Spinal cord (tissue), 10 donors: ENCODE measurements around the gene AGK. TPM values are rescaled to one million over a fixed set of nuclear protein-coding genes. Genes with fewer than 3 reads are reported as not detected.
A peak's percentile ranks its signal among the peaks of the same experiment; 100 is the strongest.
"Not testable (repeated sequence)": the region's sequence is repeated elsewhere in the genome, so short reads cannot be mapped to it uniquely, and the experiment has no call there.

Experiments
- DNase-seq, 6 donors: peaks; one replicate each; pipeline versions ENCODE4 v3.0.0 to v3.0.0-alpha.2; 2013 to 2015; ENCODE audit warnings: low spot score in 6 of 6, low read depth in 4 of 6
- H3K27ac ChIP-seq: one replicate; pipeline ENCODE4 v1.5.1; 2013; ENCODE audit warnings: low read depth, low read length, control low read depth
- H3K27me3 ChIP-seq: one replicate; pipeline ENCODE4 v1.6.1; 2013; ENCODE audit warnings: low read length; ENCODE audit not compliant: control insufficient read depth, insufficient read depth
- H3K36me3 ChIP-seq: one replicate; pipeline ENCODE4 v1.6.1; 2013; ENCODE audit warnings: low read length; ENCODE audit not compliant: control insufficient read depth, insufficient read depth
- H3K4me1 ChIP-seq: one replicate; pipeline ENCODE4 v1.6.1; 2013; ENCODE audit warnings: low read length; ENCODE audit not compliant: control insufficient read depth, insufficient read depth
- H3K4me3 ChIP-seq: one replicate; pipeline ENCODE4 v1.5.1; 2013; ENCODE audit warnings: low read depth, low read length, control low read depth
- H3K9me3 ChIP-seq: one replicate; pipeline ENCODE4 v1.6.1; 2013; ENCODE audit warnings: low read length; ENCODE audit not compliant: control insufficient read depth, insufficient read depth
- WGBS: methylation state at CpG from one replicate; pipeline ENCODE4 v1.1.5; 2013; ENCODE audit warnings: missing lambda C conversion rate; ENCODE audit not compliant: insufficient coverage; 5-methylcytosine and 5-hydroxymethylcytosine counted together
- polyA plus RNA-seq, 2 donors: library from polyadenylated mRNA; unstranded; fragments of 120-200 nt; gene quantifications; one replicate each; pipeline ENCODE4 v1.2.1, GENCODE V29; 2013; ENCODE audit not compliant: insufficient read length in 2 of 2
- total RNA-seq, 2 donors: library from RNA; depleted of rRNA in 1 of 2; stranded (reverse); fragments of 120-200 nt in 1 of 2; fragments of >200 nt in 1 of 2; gene quantifications; one replicate each; pipeline versions ENCODE4 v1.2.3 to v1.2.4, GENCODE V29; 2013 to 2014
- donor health status: healthy.

AGK gene
- total and polyA plus RNA-seq, 4 donors: 43.7 to 65.7 (median 48.5) TPM

- H3K27me3 ChIP-seq: no peaks in the 10 kb centered on the region
- peaks cover 1% of the 10 kb centered on the region for H3K9me3 ChIP-seq
- H3K36me3 ChIP-seq: peaks cover 6% of the 10 kb centered on the region
- no peak for DNase-seq
- no CpG with 5 or more reads among the region's 1 CpG for WGBS
- no peak overlapping the region for H3K27ac ChIP-seq
- no peak overlapping the region for H3K4me3 ChIP-seq
- H3K4me1 ChIP-seq: no peaks in the 10 kb centered on the region
These were observed 73.6 kb downstream of the AGK start for GRCh38 chr7:141624763-141625162.

- H3K9me3 ChIP-seq: no peaks in the 10 kb centered on the region
- H3K27ac ChIP-seq: no peak overlapping the region
- no peaks in the 10 kb centered on the region for H3K4me1 ChIP-seq
- no peaks in the 10 kb centered on the region for H3K27me3 ChIP-seq
- H3K4me3 ChIP-seq: no peak overlapping the region
- DNase-seq: no peak
- H3K36me3 ChIP-seq: peaks cover 4% of the 10 kb centered on the region
- 100% methylated on average over 2 of the region's 4 CpGs for WGBS
These were observed 79.4 kb downstream of the AGK start for GRCh38 chr7:141630621-141631020.

- Histone ChIP-seq H3K27ac (no peak overlapping the region), H3K9me3 (no peaks in the 10 kb centered on the region), H3K27me3 (no peaks in the 10 kb centered on the region), H3K4me3 (no peak overlapping the region), H3K36me3 (peaks cover 4% of the 10 kb centered on the region), H3K4me1 (no peaks in the 10 kb centered on the region)
- DNase-seq: no peak
- 100% methylated on average over 1 of the region's 2 CpGs for WGBS
These were observed 80.3 kb downstream of the AGK start for GRCh38 chr7:141631525-141631924.

GRCh38 chr7:141634065-141634464 lies 82.9 kb downstream of the AGK start:
- peaks cover 4% of the 10 kb centered on the region for H3K36me3 ChIP-seq
- 91% methylated on average over 5 of the region's 5 CpGs for whole genome bisulfite sequencing

GRCh38 chr7:141636053-141636452 lies 84.8 kb downstream of the AGK start:
- peaks cover 4% of the 10 kb centered on the region for H3K36me3 ChIP-seq
- H3K27ac ChIP-seq: no peak overlapping the region
- no CpG with 5 or more reads among the region's 3 CpGs for WGBS
- no peaks in the 10 kb centered on the region for H3K4me1 ChIP-seq
- DNase-seq: no peak
- H3K27me3 ChIP-seq: no peaks in the 10 kb centered on the region
- no peak overlapping the region for H3K4me3 ChIP-seq
- H3K9me3 ChIP-seq: no peaks in the 10 kb centered on the region

More at GRCh38 chr7:141634065-141634464, 82.9 kb downstream of the AGK start:
- Histone ChIP-seq H3K4me3 (no peak overlapping the region), H3K9me3 (no peaks in the 10 kb centered on the region), H3K4me1 (no peaks in the 10 kb centered on the region), H3K27ac (no peak overlapping the region), H3K27me3 (no peaks in the 10 kb centered on the region)
- DNase-seq: no peak

GRCh38 chr7:141640239-141640840 lies 89.1 kb downstream of the AGK start:
- no peak for DNase-seq
- Histone ChIP-seq H3K36me3 (no peaks in the 10 kb centered on the region), H3K9me3 (no peaks in the 10 kb centered on the region), H3K4me3 (no peak overlapping the region), H3K27me3 (no peaks in the 10 kb centered on the region), H3K4me1 (no peaks in the 10 kb centered on the region), H3K27ac (no peak overlapping the region)
- 88% methylated on average over 2 of the region's 2 CpGs for WGBS

- Histone ChIP-seq H3K9me3 (no peaks in the 10 kb centered on the region), H3K27ac (no peak overlapping the region), H3K4me1 (no peaks in the 10 kb centered on the region), H3K4me3 (no peak overlapping the region), H3K27me3 (no peaks in the 10 kb centered on the region), H3K36me3 (no peaks in the 10 kb centered on the region)
- no peak for DNase-seq
- WGBS: no CpG with 5 or more reads among the region's 3 CpGs
These were observed 90.7 kb downstream of the AGK start for GRCh38 chr7:141641876-141642275.

- H3K27me3 ChIP-seq: no peaks in the 10 kb centered on the region
- no peak overlapping the region for H3K27ac ChIP-seq
- no peak for DNase-seq
These were observed 94.0 kb downstream of the AGK start for GRCh38 chr7:141645188-141645587.

GRCh38 chr7:141646826-141647480 lies 95.7 kb downstream of the AGK start:
- Histone ChIP-seq H3K4me1 (peaks cover 10% of the 10 kb centered on the region), H3K27ac (no peak overlapping the region), H3K36me3 (peaks cover 6% of the 10 kb centered on the region), H3K27me3 (no peaks in the 10 kb centered on the region), H3K4me3 (no peak overlapping the region), H3K9me3 (no peaks in the 10 kb centered on the region)
- no peak for DNase-seq
- 79% methylated on average over 6 of the region's 6 CpGs for WGBS

More at GRCh38 chr7:141645188-141645587, 94.0 kb downstream of the AGK start:
- Histone ChIP-seq H3K36me3 (peaks cover 4% of the 10 kb centered on the region), H3K4me1 (peaks cover 10% of the 10 kb centered on the region), H3K4me3 (no peak overlapping the region), H3K9me3 (no peaks in the 10 kb centered on the region)

- not testable (repeated sequence) for H3K4me1 ChIP-seq, H3K9me3 ChIP-seq, H3K27me3 ChIP-seq, H3K4me3 ChIP-seq, H3K36me3 ChIP-seq, DNase-seq
- H3K27ac ChIP-seq: peak overlapping the region; percentile 87
- WGBS: 98% methylated on average over 21 of the region's 21 CpGs
These were observed 96.5 kb downstream of the AGK start for GRCh38 chr7:141647701-141648100.
